HG02798 (cell line): ENCODE measurements around the gene DENND1A.

Experiments
- ATAC-seq: cut with Tn5 transposase; IDR thresholded peaks from one replicate; pipeline ENCODE4 v1.9.1; 2021; ENCODE audit warnings: mild to moderate bottlenecking; ENCODE audit not compliant: unreplicated experiment, poor library complexity

DENND1A gene

GRCh38 chr9:123356851-123357742, 572.8 kb downstream of the DENND1A start:
- no peak for ATAC-seq

DNA sequence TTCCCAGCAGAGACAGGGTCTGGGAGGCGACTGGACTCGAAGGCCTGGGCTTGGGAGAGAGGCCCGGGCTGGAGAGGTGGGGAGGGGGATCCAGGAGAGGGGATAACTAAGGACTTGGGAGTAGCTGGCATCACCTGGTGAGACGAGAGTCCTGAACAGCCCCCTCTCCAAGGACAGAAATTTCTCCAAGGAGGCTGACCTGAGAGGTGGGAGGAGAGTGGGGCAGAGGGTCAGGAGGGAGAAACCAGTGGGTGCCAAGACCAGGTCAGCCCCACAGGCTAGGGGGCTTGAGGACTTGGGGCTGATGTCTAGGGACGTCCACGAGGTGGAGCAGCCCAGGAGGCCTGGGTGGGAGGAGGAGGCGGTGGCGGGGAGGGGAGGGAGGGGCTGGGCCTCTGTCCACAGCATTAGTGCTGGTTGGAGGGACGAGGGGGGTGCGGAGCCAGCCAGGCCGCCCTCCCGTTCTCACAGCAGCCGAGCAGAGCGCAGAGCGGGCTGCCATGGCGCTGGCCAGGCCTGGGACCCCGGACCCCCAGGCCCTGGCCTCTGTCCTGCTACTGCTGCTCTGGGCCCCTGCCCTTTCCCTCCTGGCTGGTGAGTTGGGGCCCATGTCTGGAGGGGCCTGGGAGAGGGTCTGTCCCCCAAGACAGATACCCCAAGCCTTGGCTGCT, 574.0 kb downstream of the DENND1A start, which contains the start of gene CRB2:
TSS of gene CRB2 (plus strand) at position 437 of the 671 bp plus-strand sequence. CDS start at position 501, 64 bp downstream.
- ATAC-seq = no peak

GRCh38 chr9:123354806-123355508, 575.0 kb downstream of the DENND1A start:
- no peak for ATAC-seq

- peak; percentile 69 for ATAC-seq
Measured at GRCh38 chr9:123353984-123354591, 575.8 kb downstream of the DENND1A start.

DNA sequence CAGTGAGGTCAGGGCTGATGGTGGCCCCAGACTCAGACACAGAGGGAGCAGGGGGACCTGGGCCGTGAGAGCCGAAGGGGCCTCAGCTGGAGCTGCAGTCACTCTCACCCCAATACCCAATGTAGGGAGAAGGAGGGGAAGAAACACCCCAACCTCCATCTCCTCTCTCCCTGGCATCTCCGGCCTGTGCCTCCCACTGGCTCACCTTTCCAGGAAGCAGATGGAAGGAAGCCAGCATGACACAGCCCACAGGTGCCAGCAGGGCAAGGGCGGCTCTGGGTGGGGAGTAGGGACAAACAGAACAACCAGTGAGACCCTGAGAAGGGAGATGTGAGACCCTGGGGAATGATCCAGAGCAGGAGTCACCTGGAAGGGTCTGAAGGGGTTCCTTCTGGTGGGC, 576.9 kb downstream of the DENND1A start:
- ATAC-seq = no peak

DNA sequence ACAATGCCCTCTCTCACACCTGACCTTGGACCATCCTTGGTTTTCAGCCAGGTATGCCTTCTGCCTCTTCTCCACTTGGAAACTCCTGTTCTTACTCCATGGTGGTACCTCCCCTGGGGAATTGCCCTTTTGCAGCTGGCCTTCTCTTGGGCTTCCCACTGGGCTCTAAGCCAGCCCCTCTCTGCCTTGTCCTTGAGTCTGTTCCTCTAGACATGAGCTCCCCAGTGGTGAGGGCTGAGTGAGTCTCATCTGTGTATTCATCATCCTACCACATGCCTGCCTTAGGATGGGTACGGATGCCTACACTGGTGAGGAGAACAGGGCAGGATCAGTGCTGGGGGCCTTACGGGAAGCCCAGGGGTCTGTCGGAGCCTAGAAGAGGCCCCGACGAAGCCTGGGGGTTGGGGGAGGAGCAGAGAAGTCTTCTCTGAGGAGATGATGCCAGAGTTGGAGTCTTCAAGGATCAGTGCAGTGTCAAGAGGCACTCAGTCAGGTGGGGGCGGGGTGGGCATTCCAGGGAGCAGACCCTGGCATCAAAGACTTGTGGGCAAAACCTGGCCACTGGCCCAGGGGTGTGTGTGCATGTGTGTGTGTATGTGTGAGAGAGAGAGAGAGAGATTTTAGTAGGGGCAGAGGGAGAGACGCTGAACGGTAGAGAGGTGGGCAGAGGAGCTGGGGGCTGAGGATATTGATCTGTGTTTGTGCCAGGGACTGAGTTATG, 579.2 kb downstream of the DENND1A start:
- no peak for ATAC-seq

DNA sequence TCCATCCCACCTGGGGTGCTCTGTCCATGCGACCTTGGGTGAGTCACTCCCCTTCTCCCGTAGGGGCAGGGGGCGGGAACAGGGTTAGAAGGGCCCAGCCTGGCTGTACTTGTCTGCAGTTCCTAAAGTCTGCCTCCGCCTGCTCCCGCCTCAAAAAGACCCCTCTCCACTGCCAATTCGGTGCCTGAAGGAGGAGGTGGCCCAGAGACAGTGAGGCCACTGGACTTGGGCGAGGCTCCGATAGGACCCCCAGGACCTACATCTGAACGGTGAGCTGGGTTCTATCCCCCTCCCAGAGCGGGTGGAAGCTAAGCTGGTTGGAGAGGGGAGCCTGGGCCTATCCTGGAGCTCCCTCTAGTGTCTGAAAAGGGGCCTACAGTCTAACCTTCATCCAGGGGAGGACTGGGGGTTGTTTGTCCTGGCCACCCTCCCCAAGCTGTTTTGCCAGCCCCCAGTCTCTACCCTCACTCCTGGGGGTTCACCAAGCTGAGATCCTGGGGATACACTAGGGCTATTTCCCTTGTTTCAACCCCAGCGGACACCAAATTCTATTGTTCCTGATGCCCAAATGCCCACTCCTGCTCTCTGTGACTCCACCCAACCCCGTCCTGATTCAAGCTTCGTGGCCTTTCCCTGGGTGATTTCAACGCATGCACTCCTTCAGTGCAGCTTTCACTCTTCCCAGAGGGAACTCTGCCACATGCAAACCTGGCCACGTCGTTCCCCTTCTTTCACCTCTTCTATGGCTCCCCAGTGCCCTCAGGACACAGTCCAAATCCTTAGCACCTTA, 580.0 kb downstream of the DENND1A start:
- peak; percentile 55 for ATAC-seq

DNA sequence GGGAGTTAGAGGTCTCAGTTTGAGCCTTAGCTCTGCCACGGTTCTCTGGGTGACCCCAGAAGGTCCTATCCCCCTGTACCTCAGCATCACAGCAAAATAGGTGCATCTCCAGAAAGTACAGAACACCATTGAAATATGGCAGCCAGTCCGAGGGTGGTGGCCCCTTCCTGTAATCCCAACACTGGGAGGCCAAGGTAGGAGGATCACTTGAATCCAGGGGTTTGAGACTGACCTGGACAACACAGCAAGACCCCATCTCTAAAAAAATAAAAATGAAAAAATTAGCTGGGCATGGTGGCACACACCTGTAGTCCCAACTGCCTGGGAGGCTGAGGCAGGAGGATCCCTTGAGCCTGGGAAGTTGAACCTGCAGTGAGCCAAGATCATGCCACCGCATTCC, 580.9 kb downstream of the DENND1A start:
- no peak for ATAC-seq

DNA sequence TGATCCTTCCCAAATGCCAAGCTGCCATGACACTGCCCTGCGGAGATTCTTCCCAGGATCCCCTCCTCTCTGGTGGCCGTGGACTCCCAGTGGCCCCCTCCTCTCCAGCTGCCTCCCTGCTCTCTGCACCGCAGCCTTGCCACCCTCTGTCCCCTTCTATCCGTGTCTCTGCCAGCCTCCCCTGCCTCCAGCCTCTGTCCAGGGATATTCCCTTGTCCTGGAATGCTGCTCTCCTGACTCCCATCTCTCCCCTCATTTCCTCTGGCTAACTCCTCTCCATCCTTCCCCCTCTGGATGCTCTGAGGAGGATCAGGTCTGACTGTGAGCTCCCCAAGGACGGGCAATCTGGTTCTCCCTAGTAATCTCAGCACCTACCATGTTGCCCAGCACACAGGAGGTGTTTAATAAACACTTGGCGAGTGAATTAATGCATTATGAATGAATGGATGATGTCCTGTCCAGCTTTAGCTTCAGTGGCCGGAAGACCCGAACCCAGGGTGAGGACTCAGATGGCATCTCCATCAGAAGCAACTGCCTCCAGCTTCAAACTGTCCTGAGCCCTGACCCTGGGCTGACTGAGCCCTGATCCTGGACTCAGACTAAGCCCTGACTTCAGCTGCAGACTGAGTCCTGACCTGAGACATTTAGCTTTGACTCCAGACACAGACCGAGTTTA, 581.5 kb downstream of the DENND1A start:
- no peak for ATAC-seq

DNA sequence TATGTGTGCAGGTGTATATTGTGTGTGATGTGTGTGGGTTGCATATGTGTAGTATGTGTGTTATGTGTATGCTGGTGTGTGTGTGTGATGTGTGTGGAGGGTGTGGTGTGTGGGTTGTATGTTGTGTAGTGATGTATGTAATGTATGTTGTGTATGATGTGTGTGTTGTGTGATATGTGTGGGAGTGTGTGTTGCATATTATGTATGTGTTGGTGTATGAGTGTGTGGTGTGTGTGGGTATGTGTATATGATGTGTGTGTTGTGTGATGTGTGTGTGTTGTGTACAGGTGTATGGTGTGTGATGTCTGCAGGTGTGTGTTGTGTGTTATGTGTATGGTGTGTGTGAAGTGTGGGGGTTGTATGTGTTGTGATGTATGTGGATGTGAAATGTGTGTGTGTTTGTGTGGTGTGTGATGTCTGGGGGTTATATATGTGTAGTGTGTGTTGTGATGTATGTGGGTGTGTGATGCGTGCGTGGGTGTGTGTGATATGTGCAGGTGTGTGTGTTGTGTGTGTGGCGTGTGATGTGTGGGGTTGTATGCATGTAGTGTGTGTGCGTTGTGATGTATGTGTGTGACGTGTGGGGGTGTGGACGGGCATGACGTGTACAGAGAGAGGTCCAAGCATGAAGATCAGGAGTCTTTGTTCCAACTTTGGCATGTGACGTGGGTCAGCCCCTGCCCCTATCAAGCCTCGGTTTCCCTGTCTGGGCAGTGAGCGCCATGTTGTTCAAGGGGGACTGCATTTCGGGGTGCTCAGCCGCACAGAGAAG, 582.5 kb downstream of the DENND1A start:
- no peak for ATAC-seq

DNA sequence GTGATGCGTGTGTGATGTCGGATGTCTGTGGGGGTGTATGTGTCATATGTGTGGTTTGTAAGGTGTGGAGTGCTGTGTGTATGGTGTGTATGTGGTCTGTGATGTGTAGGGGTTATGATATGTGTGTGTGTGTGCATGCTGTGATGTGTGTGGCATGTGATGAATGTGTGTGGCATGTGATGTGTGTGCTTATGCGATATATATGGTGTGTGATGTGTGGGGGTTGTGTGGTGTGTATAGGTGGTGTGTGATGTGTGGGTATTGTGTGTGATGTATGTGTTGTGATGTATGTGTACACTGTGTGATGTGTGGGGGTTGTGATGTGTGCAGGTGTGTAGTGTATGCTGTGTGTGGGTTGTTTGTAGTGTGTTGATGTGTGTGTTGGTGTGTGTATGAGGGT, 583.1 kb downstream of the DENND1A start:
- no peak for ATAC-seq

GRCh38 chr9:123346026-123346425, 583.9 kb downstream of the DENND1A start:
- ATAC-seq = no peak

DNA sequence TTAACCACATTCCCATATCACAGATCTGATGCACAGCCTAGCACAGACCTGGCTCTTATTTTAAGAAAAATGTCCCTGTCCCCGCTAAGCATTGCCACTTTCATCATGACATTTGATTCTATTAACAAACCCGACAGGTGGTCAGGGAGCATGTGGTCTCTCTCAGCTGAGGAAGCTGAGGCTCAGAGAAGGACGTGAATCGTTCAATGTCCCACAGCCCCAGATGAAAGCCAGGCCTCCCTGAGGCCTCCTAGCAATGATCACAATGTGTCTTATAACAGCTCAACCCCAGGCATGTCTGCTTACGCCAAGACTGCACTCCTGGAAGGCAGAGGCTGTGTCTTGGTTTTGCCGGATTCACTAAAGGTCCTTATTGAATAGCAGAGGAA, 584.4 kb downstream of the DENND1A start:
- no peak for ATAC-seq

GRCh38 chr9:123344192-123344949, 585.6 kb downstream of the DENND1A start:
- no peak for ATAC-seq

- peak; percentile 27 for ATAC-seq
Measured at GRCh38 chr9:123343443-123344191, 586.3 kb downstream of the DENND1A start.

DNA sequence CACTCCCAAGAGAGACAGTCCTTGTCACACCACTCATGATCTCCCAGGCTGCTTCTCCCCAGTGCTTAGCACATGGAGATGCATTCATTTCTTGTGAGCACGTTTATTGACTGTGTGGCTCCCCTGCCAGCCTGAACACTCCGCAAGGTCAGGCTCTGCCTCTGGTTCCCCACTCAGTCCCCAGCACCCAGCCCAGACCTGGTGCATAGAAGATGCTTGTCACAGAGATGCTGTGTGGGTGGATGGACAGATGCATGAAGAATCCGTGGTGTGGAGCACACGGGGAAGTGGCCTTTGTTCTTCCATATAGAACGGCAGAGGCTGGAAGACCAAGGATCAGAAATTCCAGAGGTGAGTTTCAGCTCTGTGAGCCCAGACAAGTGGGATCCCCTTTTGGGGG, 587.7 kb downstream of the DENND1A start:
- no peak for ATAC-seq
